Gastrocnemius medialis (tissue), 4 donors: ENCODE results near the gene SEMA5B.

Experiments used
- POLR2A ChIP-seq, 2 donors: fragments of 450-650 bp; IDR thresholded peaks; one replicate each; pipeline ENCODE4 v1.6.1; 2017; ENCODE audit warnings: antibody characterized with exemption in 2 of 2, mild to moderate bottlenecking in 2 of 2, moderate library complexity in 2 of 2
- TF ChIP-seq, protein P1 (sequence below), 5 experiments: fragments of 450-650 bp in 3 of 5; fragments of 200-600 bp in 2 of 5; sonication (generic) in 2 of 5; IDR thresholded peaks in 4 of 5; conservative IDR thresholded peaks in 1 of 5; 1 replicate in 4 of 5; 2 replicates in 1 of 5; pipeline ENCODE4 v1.5.1; 2016 to 2019; ENCODE audit warnings: antibody characterized with exemption in 5 of 5, mild to moderate bottlenecking in 3 of 5, moderate library complexity in 3 of 5

- TF ChIP-seq, protein P1, sequence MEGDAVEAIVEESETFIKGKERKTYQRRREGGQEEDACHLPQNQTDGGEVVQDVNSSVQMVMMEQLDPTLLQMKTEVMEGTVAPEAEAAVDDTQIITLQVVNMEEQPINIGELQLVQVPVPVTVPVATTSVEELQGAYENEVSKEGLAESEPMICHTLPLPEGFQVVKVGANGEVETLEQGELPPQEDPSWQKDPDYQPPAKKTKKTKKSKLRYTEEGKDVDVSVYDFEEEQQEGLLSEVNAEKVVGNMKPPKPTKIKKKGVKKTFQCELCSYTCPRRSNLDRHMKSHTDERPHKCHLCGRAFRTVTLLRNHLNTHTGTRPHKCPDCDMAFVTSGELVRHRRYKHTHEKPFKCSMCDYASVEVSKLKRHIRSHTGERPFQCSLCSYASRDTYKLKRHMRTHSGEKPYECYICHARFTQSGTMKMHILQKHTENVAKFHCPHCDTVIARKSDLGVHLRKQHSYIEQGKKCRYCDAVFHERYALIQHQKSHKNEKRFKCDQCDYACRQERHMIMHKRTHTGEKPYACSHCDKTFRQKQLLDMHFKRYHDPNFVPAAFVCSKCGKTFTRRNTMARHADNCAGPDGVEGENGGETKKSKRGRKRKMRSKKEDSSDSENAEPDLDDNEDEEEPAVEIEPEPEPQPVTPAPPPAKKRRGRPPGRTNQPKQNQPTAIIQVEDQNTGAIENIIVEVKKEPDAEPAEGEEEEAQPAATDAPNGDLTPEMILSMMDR (IDR thresholded peaks at IDR 0.05 in 4 of 5, conservative IDR thresholded peaks at IDR 0.05 in 1 of 5) = no peak
- TF ChIP-seq POLR2A (IDR thresholded peaks at IDR 0.05) = no peak
Observed at GRCh38 chr3:123058505-123058904, 30.9 kb upstream of the SEMA5B start.
